Retinal pigment epithelial cell (primary cell): ENCODE measurements around the gene CPSF6.
"Not testable (repeated sequence)": the region's sequence is repeated elsewhere in the genome, so short reads cannot be mapped to it uniquely, and the experiment has no call there.

ENCODE experiments used
- DNase-seq: peaks from one replicate; pipeline ENCODE4 v3.0.0-alpha.2; 2010; ENCODE audit warnings: low read depth
- H3K4me3 ChIP-seq: 2 replicates; pipeline ENCODE4 v1.5.1; 2011; ENCODE audit warnings: mild to moderate bottlenecking, low read length, control low read depth, moderate library complexity
- TF ChIP-seq, protein P1 (sequence below): conservative IDR thresholded peaks from 2 replicates; pipeline ENCODE4 v1.5.1; 2011; ENCODE audit warnings: low read depth, low read length, control low read depth, inconsistent platforms

CPSF6 gene

DNA sequence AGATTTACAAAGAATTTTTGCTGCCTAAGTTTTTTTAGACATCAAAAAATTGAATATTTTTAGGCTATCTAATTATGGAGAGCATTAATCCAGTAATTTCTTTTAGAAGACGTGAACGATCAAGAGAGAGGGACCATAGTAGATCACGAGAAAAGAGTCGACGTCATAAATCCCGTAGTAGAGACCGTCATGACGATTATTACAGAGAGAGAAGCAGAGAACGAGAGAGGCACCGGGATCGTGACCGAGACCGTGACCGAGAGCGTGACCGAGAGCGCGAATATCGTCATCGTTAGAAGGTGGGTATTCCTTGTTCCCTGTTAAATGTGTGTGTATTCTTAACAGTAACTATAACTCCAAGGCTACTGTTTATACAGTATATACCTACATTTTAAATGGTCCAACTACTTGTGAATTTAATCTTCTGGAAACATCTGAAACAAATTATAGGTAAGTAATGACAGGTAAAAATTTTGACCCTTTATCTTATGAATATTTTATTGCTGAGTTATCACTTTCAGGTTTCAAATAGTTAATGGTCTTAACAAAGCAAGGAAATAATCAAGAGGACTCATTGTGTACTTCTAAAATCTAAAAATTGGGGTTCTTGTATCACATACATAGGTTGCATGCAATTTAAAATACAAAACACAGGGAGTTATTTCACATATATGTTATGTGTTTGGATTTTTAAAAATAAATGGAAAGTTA, 23.1 kb downstream of the CPSF6 start:
- H3K4me3 ChIP-seq, result no peak overlapping the region
- TF ChIP-seq, protein P1, sequence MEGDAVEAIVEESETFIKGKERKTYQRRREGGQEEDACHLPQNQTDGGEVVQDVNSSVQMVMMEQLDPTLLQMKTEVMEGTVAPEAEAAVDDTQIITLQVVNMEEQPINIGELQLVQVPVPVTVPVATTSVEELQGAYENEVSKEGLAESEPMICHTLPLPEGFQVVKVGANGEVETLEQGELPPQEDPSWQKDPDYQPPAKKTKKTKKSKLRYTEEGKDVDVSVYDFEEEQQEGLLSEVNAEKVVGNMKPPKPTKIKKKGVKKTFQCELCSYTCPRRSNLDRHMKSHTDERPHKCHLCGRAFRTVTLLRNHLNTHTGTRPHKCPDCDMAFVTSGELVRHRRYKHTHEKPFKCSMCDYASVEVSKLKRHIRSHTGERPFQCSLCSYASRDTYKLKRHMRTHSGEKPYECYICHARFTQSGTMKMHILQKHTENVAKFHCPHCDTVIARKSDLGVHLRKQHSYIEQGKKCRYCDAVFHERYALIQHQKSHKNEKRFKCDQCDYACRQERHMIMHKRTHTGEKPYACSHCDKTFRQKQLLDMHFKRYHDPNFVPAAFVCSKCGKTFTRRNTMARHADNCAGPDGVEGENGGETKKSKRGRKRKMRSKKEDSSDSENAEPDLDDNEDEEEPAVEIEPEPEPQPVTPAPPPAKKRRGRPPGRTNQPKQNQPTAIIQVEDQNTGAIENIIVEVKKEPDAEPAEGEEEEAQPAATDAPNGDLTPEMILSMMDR, result no peak
- no peak for DNase-seq

DNA sequence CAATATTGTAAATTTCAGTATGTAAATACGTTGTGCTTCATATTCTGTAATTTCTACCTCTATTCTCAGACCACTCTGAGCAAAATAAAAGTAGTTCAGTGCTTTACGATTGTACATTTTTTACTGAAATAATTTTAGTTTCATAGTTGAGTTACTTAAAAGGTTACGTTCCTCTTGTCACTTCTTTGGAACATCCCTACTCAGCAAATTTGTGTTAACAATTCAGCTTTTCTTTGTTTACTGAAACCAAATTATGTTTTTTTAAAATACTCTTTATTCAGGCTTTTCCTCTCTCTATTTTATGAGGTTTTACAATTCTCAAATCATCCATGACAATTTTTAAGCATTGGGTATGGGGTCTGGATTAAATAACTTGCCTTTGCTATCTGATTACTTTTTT, 25.8 kb downstream of the CPSF6 start:
- DNase-seq, result no peak
- H3K4me3 ChIP-seq, result no peak overlapping the region
- TF ChIP-seq, protein P1, result no peak

DNA sequence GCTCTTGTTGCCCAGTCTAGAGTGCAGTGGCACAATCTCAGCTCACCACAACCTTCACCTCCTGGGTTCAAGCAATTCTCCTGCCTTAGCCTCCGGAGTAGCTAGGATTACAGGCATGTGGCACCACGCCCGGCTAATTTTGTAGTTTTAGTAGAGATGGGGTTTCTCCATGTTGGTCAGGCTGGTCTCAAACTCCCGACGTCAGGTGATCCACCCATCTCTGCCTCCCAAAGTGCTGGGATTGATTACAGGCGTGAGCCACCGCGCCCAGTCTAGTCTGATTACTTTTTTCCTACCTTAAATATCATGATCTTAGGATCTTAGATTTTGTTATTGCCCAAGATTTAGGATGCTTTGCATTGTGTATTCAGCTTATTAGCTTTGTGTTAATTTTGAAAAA, 26.3 kb downstream of the CPSF6 start:
- H3K4me3 ChIP-seq, DNase-seq: not testable (repeated sequence)

DNA sequence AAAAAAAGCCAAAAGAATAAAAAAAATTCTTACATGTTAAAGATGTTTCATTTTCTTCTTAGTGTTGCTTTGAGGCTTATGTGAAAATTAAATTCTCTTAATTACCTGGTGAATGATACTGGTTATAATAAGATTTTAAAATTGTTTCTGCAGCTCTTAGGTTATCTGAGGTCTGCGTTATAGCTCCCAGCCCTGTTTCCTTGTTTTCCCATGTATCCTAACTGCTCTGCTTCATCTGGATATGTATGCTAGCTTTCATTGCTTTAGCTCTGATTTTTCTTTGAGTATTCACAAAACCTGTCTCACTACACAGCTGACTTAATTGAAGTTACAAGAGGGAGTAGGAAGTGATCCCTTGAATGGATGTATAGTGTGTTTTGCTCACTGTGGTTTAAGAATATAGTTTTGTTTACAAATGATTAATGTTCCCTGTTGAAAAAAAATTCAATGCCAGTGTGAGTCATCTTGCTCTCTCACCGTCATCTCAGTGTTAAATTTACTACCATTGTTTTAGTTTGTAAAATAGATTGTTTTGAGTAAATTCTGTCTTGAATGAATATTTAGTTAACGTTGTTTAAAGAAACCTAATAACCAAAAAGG, 26.8 kb downstream of the CPSF6 start:
- TF ChIP-seq, protein P1, result no peak
- H3K4me3 ChIP-seq, result no peak overlapping the region
- DNase-seq, result no peak

DNA sequence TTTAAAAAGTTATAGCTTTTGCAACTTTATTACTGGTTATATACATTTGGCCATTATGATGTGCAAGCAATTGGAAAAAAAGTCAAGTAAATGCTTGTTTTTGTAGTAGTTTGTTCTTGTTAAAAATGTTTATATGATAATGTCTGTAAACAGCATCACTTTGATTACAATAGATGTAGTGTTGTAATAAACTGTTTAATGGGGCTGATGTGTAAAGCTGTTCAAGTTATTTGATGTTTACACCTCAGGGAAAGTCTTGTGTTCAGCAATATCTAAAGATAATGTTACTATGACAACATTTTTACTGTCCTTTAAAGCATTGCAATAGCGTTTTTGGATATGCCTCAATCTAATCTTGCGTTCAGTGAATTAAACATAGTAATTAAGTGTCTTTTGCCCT, 30.4 kb downstream of the CPSF6 start:
- no peak overlapping the region for H3K4me3 ChIP-seq
- TF ChIP-seq, protein P1, result no peak
- DNase-seq, result no peak

DNA sequence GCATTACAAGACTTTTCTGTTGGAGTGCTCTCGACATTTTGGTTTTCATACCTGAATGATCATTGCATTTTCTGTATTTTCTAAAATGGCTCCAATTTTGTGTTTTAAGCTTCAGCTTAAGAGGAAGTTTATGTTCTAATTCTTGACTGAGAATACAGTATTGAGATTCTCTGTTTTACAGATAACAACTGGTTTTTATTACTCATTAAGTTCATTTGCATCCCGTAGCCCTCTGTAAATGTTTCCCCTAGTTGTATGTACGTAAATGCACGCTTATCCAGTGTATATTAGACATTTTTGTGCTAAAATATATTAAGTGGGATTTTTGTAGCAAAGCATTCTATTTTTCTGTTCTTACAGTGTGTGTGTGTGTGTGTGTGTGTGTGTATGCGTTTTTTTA, 33.1 kb downstream of the CPSF6 start:
- TF ChIP-seq, protein P1, result no peak

DNA sequence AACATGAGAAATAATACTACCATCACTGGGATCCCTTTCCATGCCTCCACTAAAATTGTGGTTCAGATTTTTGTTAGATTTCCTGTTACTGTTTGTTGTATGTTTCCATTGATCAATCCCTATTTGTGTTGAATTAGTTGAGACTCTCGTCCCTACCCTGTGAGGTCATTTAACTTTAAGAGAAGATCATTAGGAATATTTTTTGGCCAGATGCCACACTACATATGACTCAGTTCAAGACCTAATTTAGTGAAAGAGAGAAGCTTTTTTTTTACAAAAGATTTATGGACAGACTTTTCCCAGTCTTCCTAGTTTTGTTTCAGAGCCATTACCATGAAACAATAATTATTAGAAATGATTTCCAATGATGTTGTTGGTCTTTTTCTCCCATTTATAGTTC, 35.5 kb downstream of the CPSF6 start:
- no peak overlapping the region for H3K4me3 ChIP-seq
- TF ChIP-seq, protein P1, result no peak
- DNase-seq, result peak; percentile 15

More for the DNA sequence above, 33.1 kb downstream of the CPSF6 start:
- no peak for DNase-seq
- H3K4me3 ChIP-seq, result no peak overlapping the region
